Measurements from ENCODE around the gene NHLRC1.
"Not testable (repeated sequence)": the region's sequence is repeated elsewhere in the genome, so short reads cannot be mapped to it uniquely, and the experiment has no call there.

NHLRC1 gene

GRCh38 chr6:18155864-18156421 lies 33.5 kb upstream of the NHLRC1 start:
- H3K9ac ChIP-seq, result peak overlapping the region; percentile 84 to 93 (median 88)
- H3K36me3 ChIP-seq, result peaks cover 14 to 22% (median 17%) of the 10 kb centered on the region in 11 experiments
- peak overlapping the region; percentile 85 to 99 (median 96) for H3K4me2 ChIP-seq
- no peaks in the 10 kb centered on the region for H3K9me3 ChIP-seq (replicated peaks in 1 of 11)
- H3K4me1 ChIP-seq, result peaks cover 22 to 58% (median 38%) of the 10 kb centered on the region in 10 experiments
- peak overlapping the region; percentile 81 to 100 (median 95) for H3K4me3 ChIP-seq
- H3K27me3 ChIP-seq, result no peaks in the 10 kb centered on the region
- H4K20me1 ChIP-seq, result no peaks in the 10 kb centered on the region; a peak in 3 of 22 replicates
- peak overlapping the region; percentile 61 to 90 (median 86) for H3K27ac ChIP-seq
- TF ChIP-seq Cebpa-rat (IDR thresholded peaks at IDR 0.05), result no peak

GRCh38 chr6:18155150-18155863 lies 32.8 kb upstream of the NHLRC1 start, which contains the start of gene KDM1B:
Gene KDM1B (plus strand): TSS chr6:18155422. CDS start chr6:18159896, 4,474 bp downstream.
- peak within 1 kb of the TSS; percentile 81 to 100 (median 95) for H3K4me3 ChIP-seq
- H3K4me2 ChIP-seq, result peak within 1 kb of the TSS; percentile 91 to 99 (median 97)
- peaks cover 8 to 16% (median 11%) of the 10 kb centered on the region in 11 experiments for H3K36me3 ChIP-seq
- no peak for TF ChIP-seq Cebpa-rat (IDR thresholded peaks at IDR 0.05)
- H4K20me1 ChIP-seq, result no peaks in the 10 kb centered on the region; a peak in 3 of 22 replicates
- peaks cover 22 to 56% (median 35%) of the 10 kb centered on the region in 10 experiments for H3K4me1 ChIP-seq
- peak within 1 kb of the TSS; percentile 69 to 90 (median 86) for H3K27ac ChIP-seq
- no peaks in the 10 kb centered on the region for H3K9me3 ChIP-seq (replicated peaks in 1 of 11)
- H3K27me3 ChIP-seq, result no peaks in the 10 kb centered on the region
- H3K9ac ChIP-seq, result peak within 1 kb of the TSS; percentile 86 to 93 (median 88)

GRCh38 chr6:18154507-18155149 lies 32.2 kb upstream of the NHLRC1 start, which contains the start of gene TPMT:
Gene TPMT (minus strand): TSS chr6:18155077. CDS start chr6:18149127, 5,950 bp downstream.
- H3K4me2 ChIP-seq, result peak within 1 kb of the TSS; percentile 91 to 99 (median 97)

GRCh38 chr6:18153311-18153703 lies 30.8 kb upstream of the NHLRC1 start:
- H3K27me3 ChIP-seq, result no peaks in the 10 kb centered on the region
- peak overlapping the region in 4 of 11 experiments; percentile 86 to 89 (median 88); a peak in 5 of 22 replicates for H3K9ac ChIP-seq
- H3K9me3 ChIP-seq (replicated peaks in 1 of 11), result no peaks in the 10 kb centered on the region
- peak overlapping the region in 3 of 10 experiments; percentile 93 to 95 (median 95); a peak in 5 of 20 replicates for H3K4me3 ChIP-seq
- H3K36me3 ChIP-seq, result peaks cover 0 to 18% (median 0%) of the 10 kb centered on the region in 11 experiments; a peak in 5 of 22 replicates
- peaks cover 22 to 52% (median 28%) of the 10 kb centered on the region in 10 experiments for H3K4me1 ChIP-seq
- no peak for TF ChIP-seq Cebpa-rat (IDR thresholded peaks at IDR 0.05)
- H3K4me2 ChIP-seq, result peak overlapping the region; percentile 8 to 98 (median 92); a peak in 17 of 22 replicates
- no peaks in the 10 kb centered on the region; a peak in 3 of 22 replicates for H4K20me1 ChIP-seq
- H3K27ac ChIP-seq, result peak overlapping the region in 3 of 11 experiments; percentile 13 to 21 (median 19); a peak in 3 of 22 replicates

More at GRCh38 chr6:18154507-18155149, 32.2 kb upstream of the NHLRC1 start, which contains the start of gene TPMT:
- Histone ChIP-seq H3K27me3 (no peaks in the 10 kb centered on the region), H3K9ac (peak within 1 kb of the TSS; percentile 86 to 93 (median 88)), H3K27ac (peak within 1 kb of the TSS; percentile 69 to 90 (median 86)), H3K36me3 (peaks cover under 1 to 9% (median 5%) of the 10 kb centered on the region in 11 experiments; a peak in 18 of 22 replicates), H3K9me3 (replicated peaks in 1 of 11) (no peaks in the 10 kb centered on the region), H3K4me1 (peaks cover 22 to 52% (median 34%) of the 10 kb centered on the region in 10 experiments), H4K20me1 (no peaks in the 10 kb centered on the region; a peak in 3 of 22 replicates), H3K4me3 (peak within 1 kb of the TSS; percentile 81 to 100 (median 95))
- TF ChIP-seq Cebpa-rat (IDR thresholded peaks at IDR 0.05), result no peak

- Histone ChIP-seq H3K27ac (no peak overlapping the region), H3K36me3 (peaks cover 0 to 31% (median 0%) of the 10 kb centered on the region in 11 experiments; a peak in 7 of 22 replicates), H3K4me1 (peaks cover 21 to 57% (median 28%) of the 10 kb centered on the region in 10 experiments), H3K4me2 (peak overlapping the region in 1 of 11 experiments; percentile 97; a peak in 1 of 22 replicates), H3K4me3 (no peak overlapping the region), H3K9me3 (replicated peaks in 1 of 11) (no peaks in the 10 kb centered on the region), H3K9ac (no peak overlapping the region), H4K20me1 (no peaks in the 10 kb centered on the region; a peak in 3 of 22 replicates), H3K27me3 (no peaks in the 10 kb centered on the region)
- TF ChIP-seq Cebpa-rat (IDR thresholded peaks at IDR 0.05), result no peak
Measured at GRCh38 chr6:18151801-18152200, 29.3 kb upstream of the NHLRC1 start.

- H3K4me1 ChIP-seq, result peaks cover 17 to 53% (median 24%) of the 10 kb centered on the region in 10 experiments
- not testable (repeated sequence) for H3K9me3 ChIP-seq (replicated peaks in 1 of 11); H4K20me1 ChIP-seq; H3K4me3 ChIP-seq; H3K27me3 ChIP-seq; H3K4me2 ChIP-seq; H3K27ac ChIP-seq; H3K9ac ChIP-seq
- peaks cover 0 to 35% (median 0%) of the 10 kb centered on the region in 11 experiments; a peak in 7 of 22 replicates for H3K36me3 ChIP-seq
Measured at GRCh38 chr6:18151391-18151790, 28.9 kb upstream of the NHLRC1 start.

GRCh38 chr6:18148304-18149025 lies 26.0 kb upstream of the NHLRC1 start:
- no peak overlapping the region for H3K9ac ChIP-seq
- TF ChIP-seq Cebpa-rat (IDR thresholded peaks at IDR 0.05), result no peak
- no peaks in the 10 kb centered on the region for H3K27me3 ChIP-seq
- H4K20me1 ChIP-seq, result no peaks in the 10 kb centered on the region; a peak in 2 of 22 replicates
- peaks cover 0 to 40% (median 7%) of the 10 kb centered on the region in 10 experiments; a peak in 13 of 20 replicates for H3K4me1 ChIP-seq
- peaks cover 0 to 64% (median 0%) of the 10 kb centered on the region in 11 experiments; a peak in 9 of 22 replicates for H3K36me3 ChIP-seq
- no peak overlapping the region for H3K27ac ChIP-seq
- no peak overlapping the region for H3K4me3 ChIP-seq
- H3K9me3 ChIP-seq (replicated peaks in 1 of 11), result no peaks in the 10 kb centered on the region
- H3K4me2 ChIP-seq, result peak overlapping the region in 3 of 11 experiments; percentile 6 to 46 (median 29); a peak in 5 of 22 replicates

- TF ChIP-seq Cebpa-rat (IDR thresholded peaks at IDR 0.05), result no peak
- no peak overlapping the region for H3K9ac ChIP-seq
- peaks cover 0 to 32% (median 0%) of the 10 kb centered on the region in 10 experiments; a peak in 8 of 20 replicates for H3K4me1 ChIP-seq
- H3K9me3 ChIP-seq (replicated peaks in 1 of 11), result no peaks in the 10 kb centered on the region
- H3K4me3 ChIP-seq, result no peak overlapping the region
- H3K27me3 ChIP-seq, result no peaks in the 10 kb centered on the region
- peaks cover 0 to 72% (median 8%) of the 10 kb centered on the region in 11 experiments; a peak in 16 of 22 replicates for H3K36me3 ChIP-seq
- no peak overlapping the region for H3K27ac ChIP-seq
- no peak overlapping the region for H3K4me2 ChIP-seq
- H4K20me1 ChIP-seq, result no peaks in the 10 kb centered on the region
Measured at GRCh38 chr6:18147616-18148015, 25.1 kb upstream of the NHLRC1 start.

Measured in BLaER1 treated with 17β-estradiol and CSF1 and Interleukin-3, amounts not matched to agents 10 nM and 100 nM (cell line).